ENCODE data around the gene NHS.

DNA sequence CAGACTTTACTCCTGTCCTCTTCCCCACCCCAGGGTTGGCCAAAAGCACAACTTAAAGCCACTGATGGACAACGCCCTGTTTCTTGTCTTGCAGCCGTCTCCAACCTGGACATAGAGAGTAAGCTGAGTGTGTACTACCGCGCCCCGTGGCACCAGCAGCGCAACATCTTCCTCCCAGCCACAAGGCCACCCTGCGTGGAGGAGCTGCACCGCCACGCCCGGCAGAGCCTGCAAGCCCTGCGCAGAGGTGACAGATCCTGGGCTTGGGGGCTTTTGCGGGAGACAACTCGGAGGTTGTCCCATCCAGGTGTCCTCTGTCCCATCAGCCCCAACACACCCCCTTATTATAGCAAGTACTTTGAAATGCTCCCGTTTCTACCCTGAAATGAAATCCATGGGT lies 312.6 kb downstream of the NHS start:
- no peak for TF ChIP-seq POLR2A (IDR thresholded peaks at IDR 0.05)
- TF ChIP-seq, protein P1, sequence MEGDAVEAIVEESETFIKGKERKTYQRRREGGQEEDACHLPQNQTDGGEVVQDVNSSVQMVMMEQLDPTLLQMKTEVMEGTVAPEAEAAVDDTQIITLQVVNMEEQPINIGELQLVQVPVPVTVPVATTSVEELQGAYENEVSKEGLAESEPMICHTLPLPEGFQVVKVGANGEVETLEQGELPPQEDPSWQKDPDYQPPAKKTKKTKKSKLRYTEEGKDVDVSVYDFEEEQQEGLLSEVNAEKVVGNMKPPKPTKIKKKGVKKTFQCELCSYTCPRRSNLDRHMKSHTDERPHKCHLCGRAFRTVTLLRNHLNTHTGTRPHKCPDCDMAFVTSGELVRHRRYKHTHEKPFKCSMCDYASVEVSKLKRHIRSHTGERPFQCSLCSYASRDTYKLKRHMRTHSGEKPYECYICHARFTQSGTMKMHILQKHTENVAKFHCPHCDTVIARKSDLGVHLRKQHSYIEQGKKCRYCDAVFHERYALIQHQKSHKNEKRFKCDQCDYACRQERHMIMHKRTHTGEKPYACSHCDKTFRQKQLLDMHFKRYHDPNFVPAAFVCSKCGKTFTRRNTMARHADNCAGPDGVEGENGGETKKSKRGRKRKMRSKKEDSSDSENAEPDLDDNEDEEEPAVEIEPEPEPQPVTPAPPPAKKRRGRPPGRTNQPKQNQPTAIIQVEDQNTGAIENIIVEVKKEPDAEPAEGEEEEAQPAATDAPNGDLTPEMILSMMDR (IDR thresholded peaks at IDR 0.05), result no peak
